ENCODE data around the gene TTLL11. TPM values are rescaled to one million over a fixed set of nuclear protein-coding genes. Genes with fewer than 3 reads are reported as not detected.

Gene TTLL11
- total and polyA plus RNA-seq, 2 experiments from 2014 or later, result 5.1 to 6.3 TPM

GRCh38 chr9:121819428-121820231, 273.5 kb downstream of the TTLL11 start:
- peak overlapping the region; percentile 30 for H3K9ac ChIP-seq
- 15 to 22% methylated on average over 20 of the region's 20 CpGs for WGBS, 2 experiments (ENCODE audit: low coverage in 1 of 2, low lambda C conversion rate in 2 of 2, missing lambda C conversion rate in 2 of 2)
- H3K4me3 ChIP-seq, result peak overlapping the region; percentile 54
- no peaks in the 10 kb centered on the region for H3K9me3 ChIP-seq (ENCODE audit: low read depth)
- no peaks in the 10 kb centered on the region for H3K36me3 ChIP-seq (ENCODE audit: low read depth)
- H4K20me1 ChIP-seq (ENCODE audit: insufficient read depth), result no peaks in the 10 kb centered on the region
- H2AFZ ChIP-seq, result peak overlapping the region; percentile 67
- H3K9me2 ChIP-seq (ENCODE audit: insufficient read depth), result no peaks in the 10 kb centered on the region
- peak overlapping the region; percentile 70 for H3K4me2 ChIP-seq (ENCODE audit: unreplicated experiment)
- in situ Hi-C loops (cut with MboI), result no loop called here
- H3K27ac ChIP-seq, result no peak overlapping the region
- H3K27me3 ChIP-seq (replicated peaks; ENCODE audit: insufficient read depth), result no peaks in the 10 kb centered on the region
- H3K4me1 ChIP-seq (ENCODE audit: insufficient read depth), result peaks cover 10% of the 10 kb centered on the region
- DNase-seq, result peak; percentile 69
- H3F3A ChIP-seq (ENCODE audit: insufficient read depth), result no peaks in the 10 kb centered on the region
- TF ChIP-seq EZH2 (IDR thresholded peaks at IDR 0.05; ENCODE audit: insufficient read depth, poor library complexity, severe bottlenecking) (no peak), EZH2phosphoT487 (IDR thresholded peaks at IDR 0.05; ENCODE audit: insufficient read depth, low read depth) (no peak)
- no peaks in the 10 kb centered on the region for H3K79me2 ChIP-seq (ENCODE audit: insufficient read depth)

GRCh38 chr9:121818841-121819427, 274.2 kb downstream of the TTLL11 start:
- H3K27me3 ChIP-seq (replicated peaks; ENCODE audit: insufficient read depth), result no peaks in the 10 kb centered on the region
- 88 to 90% methylated on average over 12 of the region's 12 CpGs for WGBS, 2 experiments (ENCODE audit: low coverage in 1 of 2, low lambda C conversion rate in 2 of 2, missing lambda C conversion rate in 2 of 2)
- DNase-seq, result no peak
- H3K4me2 ChIP-seq (ENCODE audit: unreplicated experiment), result no peak overlapping the region
- TF ChIP-seq EZH2 (IDR thresholded peaks at IDR 0.05; ENCODE audit: insufficient read depth, poor library complexity, severe bottlenecking) (no peak), EZH2phosphoT487 (IDR thresholded peaks at IDR 0.05; ENCODE audit: insufficient read depth, low read depth) (no peak)
- no peaks in the 10 kb centered on the region for H4K20me1 ChIP-seq (ENCODE audit: insufficient read depth)
- H2AFZ ChIP-seq, result peak overlapping the region; percentile 67; the same call in 1 of the 2 replicates
- H3K36me3 ChIP-seq (ENCODE audit: low read depth), result no peaks in the 10 kb centered on the region
- H3K79me2 ChIP-seq (ENCODE audit: insufficient read depth), result no peaks in the 10 kb centered on the region
- H3F3A ChIP-seq (ENCODE audit: insufficient read depth), result no peaks in the 10 kb centered on the region
- H3K4me1 ChIP-seq (ENCODE audit: insufficient read depth), result peaks cover 10% of the 10 kb centered on the region
- no peaks in the 10 kb centered on the region for H3K9me2 ChIP-seq (ENCODE audit: insufficient read depth)
- in situ Hi-C loops (cut with MboI), result no loop called here
- no peak overlapping the region for H3K4me3 ChIP-seq
- H3K27ac ChIP-seq, result no peak overlapping the region
- 0 out of 2 replicates have a peak overlapping the region, but pooled peaks have one; percentile 30 for H3K9ac ChIP-seq
- no peaks in the 10 kb centered on the region for H3K9me3 ChIP-seq (ENCODE audit: low read depth)

- in situ Hi-C loops (cut with MboI), result no loop called here
- no peaks in the 10 kb centered on the region for H3K9me2 ChIP-seq (ENCODE audit: insufficient read depth)
- H4K20me1 ChIP-seq (ENCODE audit: insufficient read depth), result no peaks in the 10 kb centered on the region
- TF ChIP-seq EZH2 (IDR thresholded peaks at IDR 0.05; ENCODE audit: insufficient read depth, poor library complexity, severe bottlenecking) (no peak), EZH2phosphoT487 (IDR thresholded peaks at IDR 0.05; ENCODE audit: insufficient read depth, low read depth) (no peak)
- 84 to 90% methylated on average over 17 to 19 of the region's 19 CpGs for WGBS, 2 experiments (ENCODE audit: low coverage in 1 of 2, low lambda C conversion rate in 2 of 2, missing lambda C conversion rate in 2 of 2)
- no peaks in the 10 kb centered on the region for H3K79me2 ChIP-seq (ENCODE audit: insufficient read depth)
- no peaks in the 10 kb centered on the region for H3F3A ChIP-seq (ENCODE audit: insufficient read depth)
- H3K4me1 ChIP-seq (ENCODE audit: insufficient read depth), result peaks cover 10% of the 10 kb centered on the region
- no peak overlapping the region for H3K4me2 ChIP-seq (ENCODE audit: unreplicated experiment)
- no peak overlapping the region for H3K4me3 ChIP-seq
- no peak overlapping the region for H3K27ac ChIP-seq
- H3K27me3 ChIP-seq (replicated peaks; ENCODE audit: insufficient read depth), result no peaks in the 10 kb centered on the region
- no peak overlapping the region for H3K9ac ChIP-seq
- no peaks in the 10 kb centered on the region for H3K9me3 ChIP-seq (ENCODE audit: low read depth)
- no peak for DNase-seq
- H2AFZ ChIP-seq, result no peak overlapping the region
- no peaks in the 10 kb centered on the region for H3K36me3 ChIP-seq (ENCODE audit: low read depth)
These were observed 275.0 kb downstream of the TTLL11 start for GRCh38 chr9:121818016-121818661.

- Histone ChIP-seq H3K4me1 (ENCODE audit: insufficient read depth) (peaks cover 10% of the 10 kb centered on the region), H4K20me1 (ENCODE audit: insufficient read depth) (no peaks in the 10 kb centered on the region), H2AFZ (no peak overlapping the region), H3K9ac (no peak overlapping the region), H3K9me3 (ENCODE audit: low read depth) (no peaks in the 10 kb centered on the region), H3K79me2 (ENCODE audit: insufficient read depth) (no peaks in the 10 kb centered on the region), H3K9me2 (ENCODE audit: insufficient read depth) (no peaks in the 10 kb centered on the region), H3F3A (ENCODE audit: insufficient read depth) (no peaks in the 10 kb centered on the region), H3K4me2 (ENCODE audit: unreplicated experiment) (no peak overlapping the region), H3K4me3 (no peak overlapping the region), H3K27me3 (replicated peaks; ENCODE audit: insufficient read depth) (no peaks in the 10 kb centered on the region), H3K36me3 (ENCODE audit: low read depth) (no peaks in the 10 kb centered on the region), H3K27ac (no peak overlapping the region)
- DNase-seq, result no peak
- 83 to 87% methylated on average over 9 of the region's 9 CpGs for WGBS, 2 experiments (ENCODE audit: low coverage in 1 of 2, low lambda C conversion rate in 2 of 2, missing lambda C conversion rate in 2 of 2)
- TF ChIP-seq EZH2phosphoT487 (IDR thresholded peaks at IDR 0.05; ENCODE audit: insufficient read depth, low read depth), result no peak
- no peak for TF ChIP-seq EZH2 (IDR thresholded peaks at IDR 0.05; ENCODE audit: insufficient read depth, poor library complexity, severe bottlenecking)
- in situ Hi-C loops (cut with MboI), result no loop called here
These were observed 275.6 kb downstream of the TTLL11 start for GRCh38 chr9:121817476-121817875.
